GM13976 (cell line): ENCODE measurements around the gene AGO4.

ENCODE experiments used
- DNase-seq: peaks from one replicate; pipeline ENCODE4 v3.0.0; 2012; ENCODE audit warnings: low spot score
- CTCF ChIP-seq: IDR thresholded peaks from 2 replicates; pipeline ENCODE4 v1.5.1; 2012; ENCODE audit warnings: borderline replicate concordance, mild to moderate bottlenecking; ENCODE audit not compliant: insufficient read depth; ENCODE audit errors: extremely low read depth, missing control alignments, control extremely low read depth
- in situ Hi-C: fragments of 300-500 bp; cut with MboI; formaldehyde crosslinking; loops from one replicate; pipeline ENCODE4 v1.12.0; 2022; ENCODE audit warnings: low sequenced_read_pairs, mixed read lengths, inconsistent platforms; ENCODE audit not compliant: unreplicated experiment

AGO4 gene

GRCh38 chr1:35851132-35851869, 43.5 kb downstream of the AGO4 start:
- DNase-seq: no peak
- no peak for TF ChIP-seq CTCF
- in situ Hi-C loops: no loop called here

DNA sequence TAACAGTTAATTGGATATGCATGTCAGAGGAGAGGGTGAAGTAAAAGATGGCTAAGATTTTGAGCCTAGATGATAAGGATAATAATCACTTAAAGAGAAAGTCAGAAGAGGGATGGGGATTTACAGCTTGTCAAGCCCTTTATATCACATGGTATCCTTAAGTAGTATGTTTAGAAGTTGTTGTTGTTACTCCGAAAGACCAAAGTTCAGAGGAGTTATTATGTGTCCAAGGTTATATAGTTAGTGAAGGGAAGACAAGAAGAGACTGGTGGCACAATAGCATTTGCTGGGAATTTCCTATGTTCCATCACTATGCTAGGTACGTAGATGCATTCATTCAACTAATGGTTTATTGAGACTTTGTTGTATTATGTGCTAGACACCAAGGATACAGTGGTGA, 44.4 kb downstream of the AGO4 start:
- no peak for DNase-seq
- in situ Hi-C loops: no loop called here
- TF ChIP-seq CTCF: no peak

GRCh38 chr1:35854989-35855700, 47.3 kb downstream of the AGO4 start:
- no peak for TF ChIP-seq CTCF
- DNase-seq: no peak
- in situ Hi-C loops: no loop called here

DNA sequence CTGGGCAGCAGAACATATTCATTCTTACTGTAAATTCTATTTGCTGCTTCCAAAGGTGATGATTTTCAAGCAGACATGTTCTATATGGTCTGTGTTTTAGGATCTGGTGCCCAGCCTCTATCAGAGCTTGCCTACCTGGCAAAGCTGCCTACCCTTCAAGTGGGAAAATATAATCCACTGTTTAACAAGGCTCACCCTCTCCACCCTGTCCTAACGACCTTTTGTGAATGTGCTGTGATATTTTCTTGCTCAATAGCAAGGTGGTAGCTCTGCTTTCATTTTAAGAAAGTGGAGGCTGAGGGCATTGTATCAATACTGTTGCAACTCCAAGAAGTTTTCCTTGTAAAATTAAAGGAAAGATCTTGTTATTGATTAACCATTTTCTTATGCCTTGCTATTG, 49.1 kb downstream of the AGO4 start:
- TF ChIP-seq CTCF: no peak
- no peak for DNase-seq
- in situ Hi-C loops: no loop called here

GRCh38 chr1:35857830-35858229, 50.0 kb downstream of the AGO4 start:
- no peak for TF ChIP-seq CTCF
- peak; percentile 29 for DNase-seq
- in situ Hi-C loops: no loop called here

- in situ Hi-C loops: no loop called here
These were observed 52.9 kb downstream of the AGO4 start for GRCh38 chr1:35860696-35861095.

More at GRCh38 chr1:35860696-35861095, 52.9 kb downstream of the AGO4 start:
- DNase-seq: no peak
- TF ChIP-seq CTCF: no peak
